Adrenal gland (tissue), 5 donors: Measurements from ENCODE around the gene IL1RL2.

Source experiments
- POLR2A ChIP-seq, 2 donors: fragments of 450-650 bp; IDR thresholded peaks; one replicate each; pipeline ENCODE4 v1.6.1; 2017; ENCODE audit warnings: antibody characterized with exemption in 2 of 2, mild to moderate bottlenecking in 2 of 2, moderate library complexity in 1 of 2
- TF ChIP-seq, protein P1 (sequence below), 6 experiments: fragments of 450-650 bp in 4 of 6; fragments of 200-600 bp in 2 of 6; sonication (generic) in 1 of 6; IDR thresholded peaks; 1 replicate in 5 of 6; 2 replicates in 1 of 6; pipeline versions ENCODE4 v1.5.1 to v1.8.0; 2016 to 2021; ENCODE audit warnings: antibody characterized with exemption in 6 of 6, mild to moderate bottlenecking in 2 of 6, moderate library complexity in 1 of 6
- donor health status: DM: no; HTN: no; CAD: no.

DNA sequence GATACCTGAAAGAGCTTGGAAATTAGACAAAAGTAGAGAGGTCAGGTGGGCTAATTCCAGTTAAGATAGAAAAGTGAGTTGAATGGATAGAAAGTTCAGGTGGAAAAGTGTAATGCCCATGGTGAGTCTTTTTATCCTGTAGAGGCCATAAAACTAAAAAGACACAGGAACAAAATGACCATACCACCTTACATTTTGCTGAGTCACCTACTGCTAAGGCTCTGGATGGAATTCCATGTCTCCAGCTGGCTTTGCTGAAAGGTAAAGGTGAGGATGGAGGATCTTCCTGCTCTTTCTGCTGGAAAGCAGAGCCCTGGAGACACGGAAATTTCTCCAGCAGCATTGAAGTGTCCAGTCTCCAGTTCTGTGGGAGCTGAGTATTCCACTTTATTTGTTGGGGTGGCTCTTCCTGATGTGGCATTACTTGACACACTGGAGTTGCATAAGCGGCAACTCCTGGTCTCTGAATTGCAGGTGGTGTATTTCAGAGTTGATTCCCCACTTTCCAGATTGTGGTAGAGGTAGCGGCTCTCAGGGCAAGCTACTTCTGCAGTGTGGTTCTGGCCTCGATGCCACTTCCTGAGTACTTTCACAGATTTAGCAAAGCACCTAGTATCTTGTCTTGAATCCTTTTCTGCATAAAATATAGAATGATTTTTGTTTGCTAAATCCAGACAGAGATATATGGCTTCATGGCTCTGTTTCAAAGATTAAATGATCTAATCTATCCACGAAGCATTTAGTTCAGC, 10.7 kb downstream of the IL1RL2 start:
- TF ChIP-seq, protein P1, sequence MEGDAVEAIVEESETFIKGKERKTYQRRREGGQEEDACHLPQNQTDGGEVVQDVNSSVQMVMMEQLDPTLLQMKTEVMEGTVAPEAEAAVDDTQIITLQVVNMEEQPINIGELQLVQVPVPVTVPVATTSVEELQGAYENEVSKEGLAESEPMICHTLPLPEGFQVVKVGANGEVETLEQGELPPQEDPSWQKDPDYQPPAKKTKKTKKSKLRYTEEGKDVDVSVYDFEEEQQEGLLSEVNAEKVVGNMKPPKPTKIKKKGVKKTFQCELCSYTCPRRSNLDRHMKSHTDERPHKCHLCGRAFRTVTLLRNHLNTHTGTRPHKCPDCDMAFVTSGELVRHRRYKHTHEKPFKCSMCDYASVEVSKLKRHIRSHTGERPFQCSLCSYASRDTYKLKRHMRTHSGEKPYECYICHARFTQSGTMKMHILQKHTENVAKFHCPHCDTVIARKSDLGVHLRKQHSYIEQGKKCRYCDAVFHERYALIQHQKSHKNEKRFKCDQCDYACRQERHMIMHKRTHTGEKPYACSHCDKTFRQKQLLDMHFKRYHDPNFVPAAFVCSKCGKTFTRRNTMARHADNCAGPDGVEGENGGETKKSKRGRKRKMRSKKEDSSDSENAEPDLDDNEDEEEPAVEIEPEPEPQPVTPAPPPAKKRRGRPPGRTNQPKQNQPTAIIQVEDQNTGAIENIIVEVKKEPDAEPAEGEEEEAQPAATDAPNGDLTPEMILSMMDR (IDR thresholded peaks at IDR 0.05), result no peak
- no peak for TF ChIP-seq POLR2A (IDR thresholded peaks at IDR 0.05)
